Stimulated activated CD4-positive, alpha-beta T cell treated with anti-CD3 and anti-CD28 coated beads, Interleukin-2, amount 100 ng/mL, for 24 hours (primary cell): Measurements from ENCODE around the gene HES5.
A peak's percentile ranks its signal among the peaks of the same experiment; 100 is the strongest.
"Not testable (repeated sequence)": the region's sequence is repeated elsewhere in the genome, so short reads cannot be mapped to it uniquely, and the experiment has no call there.

ENCODE experiments used
- DNase-seq, 2 donors: peaks; one replicate each; pipeline ENCODE4 v3.0.0-alpha.2; 2020

HES5 gene

DNA sequence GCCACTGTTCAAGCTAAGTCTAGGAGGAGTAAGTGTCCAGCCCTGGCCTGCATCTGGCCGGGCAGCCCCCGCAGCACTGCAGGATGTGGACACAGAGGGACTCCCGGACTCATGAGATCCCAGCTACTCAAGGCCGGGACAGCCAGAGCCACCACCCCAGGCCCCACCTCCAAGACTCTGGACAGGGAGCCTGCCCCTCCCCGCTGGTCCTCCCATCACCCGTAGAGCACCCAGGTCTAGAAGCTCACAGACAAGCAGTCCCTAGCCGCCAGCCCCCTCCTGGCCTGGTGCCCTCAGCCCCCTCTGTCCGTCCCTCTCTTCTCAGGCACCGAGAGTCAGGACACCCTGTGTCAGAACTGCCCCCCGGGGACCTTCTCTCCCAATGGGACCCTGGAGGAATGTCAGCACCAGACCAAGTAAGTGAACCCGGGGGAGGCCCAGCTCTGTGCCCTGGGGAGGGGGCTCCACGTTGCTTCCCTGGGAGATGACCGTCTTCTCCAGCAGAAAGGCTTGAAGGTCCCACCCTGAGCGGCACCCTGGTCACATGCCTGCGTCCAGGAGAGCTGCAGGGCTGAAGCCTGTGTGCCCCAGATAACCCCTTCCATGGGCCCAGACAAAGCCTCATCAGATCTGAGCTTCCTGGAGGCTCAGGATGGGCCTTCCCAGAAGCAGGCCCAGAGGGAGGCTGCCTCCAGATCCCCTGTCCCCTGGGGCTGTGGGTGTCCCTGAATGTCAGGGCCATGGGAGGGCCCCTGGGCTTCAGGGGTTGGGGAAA lies 30.4 kb upstream of the HES5 start:
- DNase-seq, result no peak

DNA sequence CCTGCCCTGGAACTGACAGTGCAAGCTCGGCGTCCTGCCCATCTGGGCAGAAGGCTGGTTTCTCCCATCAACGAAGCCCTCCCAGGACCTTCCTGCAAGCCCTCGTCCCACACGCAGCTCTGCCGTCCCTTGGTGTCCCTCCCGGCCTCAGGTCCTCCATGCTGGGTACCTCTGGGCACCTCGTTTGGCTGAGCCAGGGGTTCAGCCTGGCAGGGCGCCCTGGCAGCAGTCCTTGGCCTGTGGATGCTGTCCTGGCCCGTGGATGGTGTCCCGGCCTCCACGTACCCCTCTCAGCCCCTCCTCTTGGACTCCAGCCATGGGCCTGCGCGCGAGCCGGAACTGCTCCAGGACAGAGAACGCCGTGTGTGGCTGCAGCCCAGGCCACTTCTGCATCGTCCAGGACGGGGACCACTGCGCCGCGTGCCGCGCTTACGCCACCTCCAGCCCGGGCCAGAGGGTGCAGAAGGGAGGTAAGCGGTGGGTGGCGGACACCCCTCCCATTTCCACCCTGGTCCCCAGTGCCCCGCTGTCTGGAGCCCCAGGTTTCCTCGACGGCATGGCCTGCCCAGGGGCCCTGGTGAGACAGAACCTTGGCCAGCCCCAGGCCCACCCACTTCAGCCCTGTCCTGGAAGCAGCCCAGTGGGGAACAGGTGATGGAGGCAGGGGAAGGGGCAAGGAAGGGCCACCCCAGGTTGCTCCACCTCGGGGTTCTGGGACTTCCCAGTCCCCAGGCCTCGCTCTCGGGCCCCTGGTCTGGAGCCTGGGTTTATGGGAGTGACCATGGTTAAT lies 29.6 kb upstream of the HES5 start:
- DNase-seq, result no peak

GRCh38 chr1:2558861-2559260 lies 28.8 kb upstream of the HES5 start:
- no peak for DNase-seq

GRCh38 chr1:2558420-2558819 lies 28.4 kb upstream of the HES5 start:
- DNase-seq, result no peak

- no peak for DNase-seq
Observed at GRCh38 chr1:2557482-2558400, 27.7 kb upstream of the HES5 start.

DNA sequence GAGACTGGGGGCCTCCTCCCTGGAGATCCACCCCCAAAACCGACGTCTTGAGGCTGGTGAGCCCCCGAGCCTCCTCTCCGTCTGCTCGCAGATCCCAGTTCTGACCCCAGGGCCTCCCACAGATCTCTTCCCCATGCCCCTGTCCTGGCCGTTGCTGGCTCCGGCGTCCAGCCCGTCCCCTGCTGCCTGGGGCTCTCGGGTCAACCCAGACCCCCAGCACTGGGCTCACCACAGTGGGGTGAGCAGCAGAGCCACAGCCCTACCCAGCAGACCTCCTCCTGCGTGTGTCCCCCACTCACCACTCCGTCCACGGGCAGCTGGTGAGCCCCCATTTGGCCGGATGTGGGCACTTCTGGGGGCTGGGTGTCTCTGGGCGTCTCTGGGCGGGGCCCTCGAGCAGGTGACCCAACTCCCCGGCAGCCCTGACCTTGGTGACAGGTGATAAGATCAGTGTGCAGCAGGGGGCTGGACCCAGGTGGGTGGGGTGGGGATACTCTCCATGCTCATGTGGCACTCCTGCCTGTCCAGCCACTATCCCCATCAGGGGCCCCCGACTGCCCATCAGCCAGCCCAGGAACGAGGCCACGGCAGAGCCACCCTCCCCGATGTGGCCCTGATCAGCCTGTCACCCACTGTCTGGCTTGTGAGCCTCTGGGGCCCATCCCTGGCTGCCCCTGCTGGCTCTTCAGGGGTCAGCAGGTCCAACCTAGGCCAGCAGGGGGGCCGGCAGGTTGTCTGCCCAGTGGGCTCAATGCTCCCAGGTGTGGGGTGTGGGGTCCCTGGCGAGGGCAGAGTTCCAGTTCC lies 26.8 kb upstream of the HES5 start:
- DNase-seq, result peak; percentile 42 to 54

DNA sequence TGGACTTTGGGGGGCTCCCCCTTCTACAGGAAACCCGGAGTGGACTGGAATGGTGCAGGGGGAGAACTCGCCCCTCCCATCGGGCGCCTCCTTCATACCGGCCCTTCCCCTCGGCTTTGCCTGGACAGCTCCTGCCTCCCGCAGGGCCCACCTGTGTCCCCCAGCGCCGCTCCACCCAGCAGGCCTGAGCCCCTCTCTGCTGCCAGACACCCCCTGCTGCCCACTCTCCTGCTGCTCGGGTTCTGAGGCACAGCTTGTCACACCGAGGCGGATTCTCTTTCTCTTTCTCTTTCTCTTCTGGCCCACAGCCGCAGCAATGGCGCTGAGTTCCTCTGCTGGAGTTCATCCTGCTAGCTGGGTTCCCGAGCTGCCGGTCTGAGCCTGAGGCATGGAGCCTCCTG lies 26.2 kb upstream of the HES5 start, which contains the start of gene TNFRSF14:
TNFRSF14 (plus strand) TSS at position 95 of the 401 bp plus-strand sequence; CDS start at position 389, 294 bp downstream.
- peak; percentile 70 to 75 for DNase-seq

DNA sequence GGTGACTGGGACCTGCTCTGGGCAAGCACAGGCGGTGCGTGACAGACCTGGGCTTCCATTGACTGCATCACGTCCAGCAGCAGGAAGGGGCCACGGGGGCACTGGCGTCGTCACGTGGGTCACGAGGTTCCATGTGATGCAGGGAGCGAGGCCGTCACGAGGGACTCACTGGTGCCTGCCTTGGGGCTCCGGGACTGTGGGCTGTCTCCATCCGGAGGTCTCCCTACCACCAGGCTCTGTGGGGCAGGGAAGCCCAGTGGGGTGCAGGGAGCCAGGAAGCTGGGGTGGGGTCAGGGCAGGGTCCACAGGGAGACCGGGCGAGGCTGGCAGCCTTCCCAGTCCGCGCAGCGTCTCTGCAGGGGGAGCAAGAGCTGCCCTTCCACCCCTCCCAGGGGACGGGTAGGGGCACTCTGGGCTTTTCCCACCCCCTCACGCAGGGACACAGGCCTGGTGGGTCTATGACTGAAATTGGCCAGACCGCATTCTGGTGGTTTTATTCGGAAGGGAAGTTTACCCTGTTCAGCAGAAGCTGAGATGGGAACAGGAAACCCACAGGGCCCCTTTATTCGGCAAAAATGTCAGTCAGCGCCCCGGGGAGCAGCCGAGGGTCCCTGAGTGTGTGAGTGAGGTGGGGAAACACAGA lies 25.7 kb upstream of the HES5 start:
- DNase-seq, result peak; percentile 74 to 79

DNA sequence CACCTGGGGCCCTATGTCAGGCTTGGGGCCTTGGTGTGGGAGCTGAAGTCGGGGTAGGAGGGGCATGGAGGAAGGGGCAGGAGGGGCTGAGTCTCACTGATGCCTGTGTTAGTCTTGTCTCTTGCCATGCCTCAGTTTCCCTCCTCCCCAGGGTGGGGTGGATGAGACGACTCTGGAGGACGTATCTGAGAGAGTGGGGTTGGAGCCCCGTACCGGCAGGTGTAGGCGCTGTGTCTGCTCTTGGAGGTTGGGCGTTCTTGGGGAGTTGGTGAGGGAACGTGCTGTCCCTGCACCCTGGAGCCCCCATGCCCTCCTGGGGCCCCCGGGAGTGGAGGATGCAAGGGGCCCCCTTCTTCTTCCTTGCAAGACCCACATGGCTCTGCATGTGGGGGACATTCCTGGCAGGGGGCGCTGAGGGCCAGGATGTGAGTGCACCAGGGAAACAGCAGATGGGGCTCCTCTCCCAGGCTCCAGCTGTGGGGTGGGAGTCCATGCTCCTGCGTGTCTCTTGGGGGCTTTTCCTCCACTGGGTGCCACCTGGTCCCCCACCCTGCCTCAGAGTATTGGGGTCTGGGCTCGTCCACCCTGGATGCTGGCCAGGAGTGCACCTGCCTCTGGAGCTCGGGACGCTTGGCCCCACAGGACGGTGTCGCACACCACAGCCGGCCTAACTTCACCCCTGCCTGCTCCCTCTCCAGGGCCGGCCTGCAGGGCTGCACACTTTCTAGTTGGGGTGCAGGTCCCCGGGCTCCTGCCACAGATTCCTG lies 24.7 kb upstream of the HES5 start:
- DNase-seq, result peak; percentile 55 to 62

GRCh38 chr1:2553871-2554620 lies 24.0 kb upstream of the HES5 start:
- DNase-seq, result no peak

DNA sequence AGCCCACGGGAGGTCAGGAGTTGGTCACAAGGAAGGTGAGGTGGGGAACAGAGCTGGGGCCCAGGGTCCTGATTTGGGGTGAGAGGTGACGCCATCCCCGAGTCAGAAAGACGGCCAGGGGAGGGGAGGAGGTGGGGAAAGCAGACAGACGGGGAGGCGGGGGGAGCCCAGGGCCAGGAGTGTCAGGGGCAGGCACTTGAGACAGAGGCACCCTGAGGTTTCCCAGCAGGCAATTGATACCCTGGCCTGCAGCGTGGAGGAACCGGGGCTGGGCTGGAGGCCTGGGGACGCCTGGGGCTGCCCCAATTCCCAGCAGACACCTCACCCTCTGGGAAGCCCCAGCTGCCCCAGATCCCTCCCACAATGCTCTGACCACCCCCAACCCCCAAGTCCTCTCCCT lies 23.0 kb upstream of the HES5 start:
- not testable (repeated sequence) for DNase-seq

DNA sequence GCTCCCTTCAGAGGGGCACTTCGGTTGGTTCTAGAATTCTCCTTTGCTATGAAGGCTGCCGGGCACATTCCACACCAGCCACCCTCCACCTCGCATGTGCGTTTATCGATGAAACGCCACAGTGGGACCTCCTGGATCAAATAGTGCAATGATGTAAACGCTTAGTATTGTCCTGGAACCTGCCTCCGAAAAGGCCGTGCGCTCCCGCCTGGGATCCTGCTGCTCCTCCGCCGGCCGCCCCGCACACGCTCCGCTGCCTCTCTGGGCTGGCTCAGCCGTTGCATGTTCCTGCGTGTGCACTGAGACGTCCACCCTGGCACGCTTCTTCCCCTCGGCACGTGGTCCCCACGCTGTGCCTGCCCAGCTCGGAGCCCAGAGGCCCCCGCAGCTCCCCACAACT lies 22.1 kb upstream of the HES5 start:
- DNase-seq, result no peak

DNA sequence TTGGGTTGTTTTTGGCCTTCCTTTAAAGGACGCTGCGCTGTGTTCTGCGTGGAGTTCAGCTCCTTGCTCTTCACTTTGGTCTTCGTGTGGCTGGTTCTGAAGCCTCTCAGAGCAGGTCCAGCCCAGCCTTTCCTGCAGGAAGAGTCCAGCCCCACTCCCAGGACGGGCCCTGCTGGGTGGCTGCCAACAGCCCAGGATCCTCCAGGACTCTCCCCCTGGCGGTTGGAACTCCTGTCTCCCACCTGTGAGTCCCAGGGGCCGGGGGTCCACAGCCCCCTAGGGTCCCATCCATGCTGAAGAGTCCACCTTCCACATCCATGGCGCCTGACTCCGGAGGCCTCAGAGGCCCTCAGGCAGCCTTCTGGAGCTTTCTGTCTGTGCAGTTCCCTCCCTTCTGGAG lies 21.5 kb upstream of the HES5 start:
- DNase-seq, result not testable (repeated sequence)

DNA sequence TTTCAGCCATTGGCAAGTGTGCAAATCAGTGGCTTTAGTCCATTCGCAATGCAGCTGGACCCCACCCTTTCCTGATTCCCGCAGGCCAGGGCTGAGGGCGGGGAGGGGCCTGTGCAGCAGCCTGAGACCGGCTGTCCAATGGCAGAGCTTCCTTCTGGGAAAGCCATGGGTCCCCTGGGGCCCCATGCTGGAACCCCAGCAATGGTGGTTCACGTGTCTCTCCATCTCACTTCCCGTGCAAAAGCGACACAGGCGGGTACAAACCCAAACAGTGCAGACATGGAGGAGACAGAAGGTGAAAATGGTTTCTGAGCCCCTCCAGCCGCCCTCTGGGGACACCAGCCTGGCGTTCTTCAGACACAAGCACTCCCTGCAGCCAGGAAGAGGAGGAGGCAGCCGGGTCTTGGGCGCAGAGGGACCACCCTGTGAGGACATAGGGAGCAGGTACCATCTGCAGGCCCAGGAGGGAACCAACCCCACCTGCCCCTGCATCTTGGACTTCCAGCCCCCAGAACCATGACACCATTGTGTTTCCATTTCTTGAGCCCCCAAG lies 20.3 kb upstream of the HES5 start:
- DNase-seq, result not testable (repeated sequence)

DNA sequence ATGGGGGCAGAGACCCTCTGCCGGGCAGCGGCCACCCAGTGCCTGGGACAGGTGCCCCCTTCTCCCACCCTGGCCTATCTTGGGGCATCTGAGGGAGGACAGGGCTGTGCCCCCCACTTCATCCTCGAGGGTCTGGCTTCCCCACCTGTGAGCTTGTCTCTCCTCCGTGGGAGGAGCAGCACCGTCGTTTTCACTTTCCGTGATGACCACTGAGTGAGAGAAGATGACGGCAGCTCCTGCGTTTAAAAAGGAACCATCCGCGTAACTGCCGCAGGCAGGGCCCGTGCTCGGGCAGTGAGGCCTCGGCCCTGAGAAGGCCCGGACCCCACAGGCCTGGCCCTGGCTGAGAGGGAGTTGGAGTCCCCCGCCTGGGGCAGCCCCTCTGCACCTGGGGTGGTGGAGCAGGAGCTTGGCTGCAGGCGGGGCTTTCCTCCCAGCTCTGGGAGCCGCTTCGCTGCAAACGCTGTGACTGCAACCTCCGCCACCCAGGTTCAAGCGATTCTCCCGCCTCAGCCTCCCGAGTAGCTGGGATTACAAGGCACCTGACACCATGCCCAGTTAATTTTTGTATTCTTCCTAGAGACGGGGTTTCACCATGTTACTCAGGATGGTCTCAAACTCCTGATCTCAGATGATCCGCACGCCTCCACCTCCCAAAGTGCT lies 19.4 kb upstream of the HES5 start:
- DNase-seq, result not testable (repeated sequence)

DNA sequence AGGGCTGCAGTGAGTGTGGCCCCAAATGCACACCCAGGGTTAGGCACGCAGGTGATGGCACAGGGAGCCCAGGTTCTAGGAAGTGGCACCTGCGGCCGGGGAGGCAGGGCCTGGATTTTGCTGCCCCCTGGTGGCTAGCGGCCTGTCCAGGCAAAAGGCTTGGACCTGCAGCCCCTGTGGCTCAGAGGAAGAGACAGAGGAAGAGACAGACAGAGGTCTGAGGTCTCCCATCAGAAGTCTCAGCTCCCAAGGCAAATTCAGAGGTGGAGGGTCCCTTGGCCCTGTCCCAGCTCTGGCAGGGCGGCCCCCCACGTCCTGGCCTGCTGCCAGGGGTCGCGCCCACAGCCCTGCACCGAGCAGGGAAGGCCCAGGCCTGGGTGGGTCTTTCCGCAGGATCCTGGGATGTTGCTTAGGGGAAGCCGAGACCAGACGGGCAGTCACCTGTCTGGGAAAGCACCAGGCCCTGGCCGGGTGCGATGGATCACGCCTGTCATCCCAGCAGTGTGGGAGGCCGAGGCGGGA lies 18.1 kb upstream of the HES5 start:
- DNase-seq, result peak; percentile 86 to 87

- DNase-seq, result peak; percentile 59 to 68
Observed at GRCh38 chr1:2547210-2548067, 17.4 kb upstream of the HES5 start.
